ENCODE measurements around the gene DCDC1.

DCDC1 gene

DNA sequence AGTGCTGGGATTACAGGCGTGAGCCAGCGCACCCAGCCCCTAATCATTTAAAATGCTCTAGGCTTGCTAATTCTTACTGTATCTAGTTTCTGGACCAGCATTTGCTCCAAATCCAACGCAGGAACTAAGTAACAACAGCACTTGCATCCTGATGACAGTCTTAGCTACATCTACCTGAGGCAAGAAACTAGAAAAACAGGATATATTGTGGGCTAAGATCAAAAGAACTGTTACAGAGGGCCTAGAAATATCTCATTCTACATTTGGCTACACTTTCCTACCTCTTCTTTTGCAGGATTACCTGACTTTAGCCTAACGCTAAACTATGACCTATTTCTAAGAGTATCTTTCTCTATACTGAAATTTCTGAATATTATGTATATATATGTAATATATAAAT is 7.8 kb downstream of the DCDC1 start:
- no peak for TF ChIP-seq TEAD4 (IDR thresholded peaks at IDR 0.05)
- TF ChIP-seq TCF12 (IDR thresholded peaks at IDR 0.05; ENCODE audit: low read depth): no peak
- TF ChIP-seq TAF1 (IDR thresholded peaks at IDR 0.05; ENCODE audit: low read depth): no peak

DNA sequence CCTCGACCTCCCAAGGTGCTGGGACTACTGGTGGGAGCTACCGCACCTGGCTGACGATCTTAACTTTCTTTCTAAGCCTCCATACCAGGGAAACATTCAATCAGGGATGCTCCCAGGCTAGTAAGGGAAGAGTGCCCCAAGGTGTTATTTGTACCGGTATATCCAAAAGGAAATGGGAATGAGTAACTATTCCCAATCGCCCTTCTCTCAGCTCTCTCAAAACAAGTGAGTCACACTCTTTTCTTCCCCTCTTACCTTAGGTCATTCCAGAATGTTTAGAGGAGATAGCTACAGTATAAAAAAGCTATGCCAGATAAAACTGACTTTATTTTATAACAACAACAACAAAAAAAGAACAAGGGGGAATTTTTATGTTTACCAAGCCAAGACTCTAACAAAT is 13.7 kb downstream of the DCDC1 start:
- TF ChIP-seq NFIC (IDR thresholded peaks at IDR 0.05) (no peak), TEAD4 (IDR thresholded peaks at IDR 0.05) (no peak), CEBPB (IDR thresholded peaks at IDR 0.05) (no peak), CREB1 (IDR thresholded peaks at IDR 0.05; ENCODE audit: low read depth) (no peak), YY1 (IDR thresholded peaks at IDR 0.05; ENCODE audit: low read depth) (no peak), FOXM1 (IDR thresholded peaks at IDR 0.05; ENCODE audit: borderline replicate concordance, low read depth) (no peak), EGR1 (IDR thresholded peaks at IDR 0.05) (no peak)
- TF ChIP-seq, protein P1, sequence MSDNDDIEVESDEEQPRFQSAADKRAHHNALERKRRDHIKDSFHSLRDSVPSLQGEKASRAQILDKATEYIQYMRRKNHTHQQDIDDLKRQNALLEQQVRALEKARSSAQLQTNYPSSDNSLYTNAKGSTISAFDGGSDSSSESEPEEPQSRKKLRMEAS (IDR thresholded peaks at IDR 0.05): no peak
- TF ChIP-seq, protein P2, sequence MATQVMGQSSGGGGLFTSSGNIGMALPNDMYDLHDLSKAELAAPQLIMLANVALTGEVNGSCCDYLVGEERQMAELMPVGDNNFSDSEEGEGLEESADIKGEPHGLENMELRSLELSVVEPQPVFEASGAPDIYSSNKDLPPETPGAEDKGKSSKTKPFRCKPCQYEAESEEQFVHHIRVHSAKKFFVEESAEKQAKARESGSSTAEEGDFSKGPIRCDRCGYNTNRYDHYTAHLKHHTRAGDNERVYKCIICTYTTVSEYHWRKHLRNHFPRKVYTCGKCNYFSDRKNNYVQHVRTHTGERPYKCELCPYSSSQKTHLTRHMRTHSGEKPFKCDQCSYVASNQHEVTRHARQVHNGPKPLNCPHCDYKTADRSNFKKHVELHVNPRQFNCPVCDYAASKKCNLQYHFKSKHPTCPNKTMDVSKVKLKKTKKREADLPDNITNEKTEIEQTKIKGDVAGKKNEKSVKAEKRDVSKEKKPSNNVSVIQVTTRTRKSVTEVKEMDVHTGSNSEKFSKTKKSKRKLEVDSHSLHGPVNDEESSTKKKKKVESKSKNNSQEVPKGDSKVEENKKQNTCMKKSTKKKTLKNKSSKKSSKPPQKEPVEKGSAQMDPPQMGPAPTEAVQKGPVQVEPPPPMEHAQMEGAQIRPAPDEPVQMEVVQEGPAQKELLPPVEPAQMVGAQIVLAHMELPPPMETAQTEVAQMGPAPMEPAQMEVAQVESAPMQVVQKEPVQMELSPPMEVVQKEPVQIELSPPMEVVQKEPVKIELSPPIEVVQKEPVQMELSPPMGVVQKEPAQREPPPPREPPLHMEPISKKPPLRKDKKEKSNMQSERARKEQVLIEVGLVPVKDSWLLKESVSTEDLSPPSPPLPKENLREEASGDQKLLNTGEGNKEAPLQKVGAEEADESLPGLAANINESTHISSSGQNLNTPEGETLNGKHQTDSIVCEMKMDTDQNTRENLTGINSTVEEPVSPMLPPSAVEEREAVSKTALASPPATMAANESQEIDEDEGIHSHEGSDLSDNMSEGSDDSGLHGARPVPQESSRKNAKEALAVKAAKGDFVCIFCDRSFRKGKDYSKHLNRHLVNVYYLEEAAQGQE (IDR thresholded peaks at IDR 0.05; ENCODE audit: low read depth): no peak

DNA sequence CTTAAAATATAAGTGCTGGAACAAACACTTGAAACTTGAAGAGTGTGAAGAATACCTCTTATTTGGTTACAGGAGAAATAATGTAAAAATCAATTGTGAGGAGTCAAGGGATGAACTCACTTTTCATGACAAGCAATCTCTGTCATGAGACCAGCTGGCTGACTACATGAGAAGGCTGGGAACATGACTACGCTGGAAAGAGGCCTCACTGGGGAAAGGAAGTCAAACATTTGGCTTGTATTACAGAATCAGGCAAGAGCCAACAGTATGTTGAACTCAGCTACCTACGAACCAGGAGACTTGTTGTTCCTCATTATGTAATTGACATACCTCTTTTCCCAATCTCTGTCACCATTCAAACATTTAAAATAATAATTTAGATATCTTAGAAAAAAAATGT is 14.4 kb downstream of the DCDC1 start:
- TF ChIP-seq, protein P2 (IDR thresholded peaks at IDR 0.05; ENCODE audit: low read depth): no peak
- TF ChIP-seq NFIC (IDR thresholded peaks at IDR 0.05): no peak

DNA sequence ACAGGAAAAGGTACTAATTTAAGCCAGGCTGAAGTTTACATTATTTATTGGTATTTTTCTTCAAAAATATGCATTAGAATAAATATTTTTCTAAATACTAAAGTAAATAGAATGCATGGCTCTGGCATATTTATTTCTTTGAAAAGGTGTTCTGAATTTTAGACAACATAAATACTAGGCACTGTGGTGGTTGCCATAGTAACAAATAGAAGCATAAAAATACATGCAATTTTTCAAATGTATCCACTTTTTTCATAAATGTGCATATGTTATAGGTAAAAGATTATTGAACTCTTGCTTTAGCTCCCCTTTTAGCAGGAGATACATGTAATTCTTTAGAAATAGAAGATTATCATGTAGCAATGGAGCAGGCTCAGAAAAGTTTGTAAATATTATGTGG is 18.4 kb downstream of the DCDC1 start:
- no peak for TF ChIP-seq ZBTB7A (IDR thresholded peaks at IDR 0.05; ENCODE audit: low read depth)
- no peak for TF ChIP-seq TCF12 (IDR thresholded peaks at IDR 0.05; ENCODE audit: low read depth)
- TF ChIP-seq TAF1 (IDR thresholded peaks at IDR 0.05; ENCODE audit: low read depth): no peak
- TF ChIP-seq EGR1 (IDR thresholded peaks at IDR 0.05): no peak
- no peak for TF ChIP-seq CREB1 (IDR thresholded peaks at IDR 0.05; ENCODE audit: low read depth)

DNA sequence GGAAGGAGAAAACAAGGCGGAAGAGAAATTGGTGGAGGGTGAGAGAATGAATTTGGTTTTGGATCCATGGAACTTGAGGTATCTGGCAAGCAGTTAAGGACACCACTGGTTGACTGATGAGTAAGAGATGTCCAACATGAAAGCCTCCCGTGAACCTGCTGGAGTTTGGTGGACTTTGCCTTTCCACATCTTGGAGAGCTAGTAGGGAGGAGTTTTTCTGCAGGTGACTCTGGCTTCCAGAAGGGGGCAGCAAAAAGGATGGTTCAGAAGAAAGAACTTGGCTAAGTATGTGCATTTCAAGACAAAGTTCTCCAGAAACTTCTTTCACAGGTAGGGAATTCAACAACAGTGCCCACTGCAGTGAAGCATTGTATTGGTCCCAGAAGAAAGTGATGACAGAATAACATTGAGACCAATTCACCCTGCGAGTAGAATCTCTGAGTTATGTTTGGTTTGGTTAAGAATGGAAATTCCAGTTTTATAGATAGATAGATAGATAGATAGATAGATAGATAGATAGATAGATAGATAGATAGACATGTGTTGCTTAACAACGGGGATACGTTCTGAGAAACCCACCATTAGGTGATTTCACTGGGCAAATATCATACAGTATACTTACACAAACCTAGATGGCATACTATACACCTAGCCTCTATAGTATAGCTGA is 28.5 kb downstream of the DCDC1 start:
- no peak for TF ChIP-seq YY1 (IDR thresholded peaks at IDR 0.05; ENCODE audit: low read depth)
- no peak for TF ChIP-seq TAF1 (IDR thresholded peaks at IDR 0.05; ENCODE audit: low read depth)
- no peak for TF ChIP-seq FOXM1 (IDR thresholded peaks at IDR 0.05; ENCODE audit: borderline replicate concordance, low read depth)
- TF ChIP-seq EGR1 (IDR thresholded peaks at IDR 0.05): no peak
- TF ChIP-seq, protein P1 (IDR thresholded peaks at IDR 0.05): no peak
- TF ChIP-seq ZBTB7A (IDR thresholded peaks at IDR 0.05; ENCODE audit: low read depth): no peak
- peak; percentile 45 for TF ChIP-seq RAD21 (IDR thresholded peaks at IDR 0.05; ENCODE audit: low read depth)
- no peak for TF ChIP-seq CREB1 (IDR thresholded peaks at IDR 0.05; ENCODE audit: low read depth)
- TF ChIP-seq, protein P2 (IDR thresholded peaks at IDR 0.05; ENCODE audit: low read depth): no peak

DNA sequence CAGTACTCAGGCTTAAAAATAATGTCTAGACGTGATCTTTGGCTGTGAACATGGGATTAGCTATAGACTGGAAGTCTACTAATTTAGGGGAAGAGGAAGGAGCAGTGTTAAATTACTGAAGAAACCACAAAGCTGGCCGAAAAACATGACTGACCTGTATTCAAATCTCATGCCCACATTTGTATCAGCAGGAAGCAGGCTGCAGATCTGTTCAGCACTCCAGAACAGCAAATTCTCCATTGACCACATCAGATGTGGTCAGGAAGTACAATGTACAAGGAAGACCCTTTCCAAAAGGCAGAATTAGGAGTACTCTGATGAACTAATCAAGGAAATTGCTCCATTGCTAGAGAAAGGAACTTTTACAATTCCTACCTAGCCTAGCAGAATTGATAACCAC is 31.7 kb downstream of the DCDC1 start:
- TF ChIP-seq, protein P2 (IDR thresholded peaks at IDR 0.05; ENCODE audit: low read depth): no peak
- no peak for TF ChIP-seq RAD21 (IDR thresholded peaks at IDR 0.05; ENCODE audit: low read depth)
- no peak for TF ChIP-seq TAF1 (IDR thresholded peaks at IDR 0.05; ENCODE audit: low read depth)
- TF ChIP-seq EGR1 (IDR thresholded peaks at IDR 0.05): no peak
- no peak for TF ChIP-seq CEBPB (IDR thresholded peaks at IDR 0.05)
- TF ChIP-seq TCF12 (IDR thresholded peaks at IDR 0.05; ENCODE audit: low read depth): no peak

Measured in Ishikawa (cell line).